ENCODE data around the gene OR1D5.
A peak's percentile ranks its signal among the peaks of the same experiment; 100 is the strongest.
"Not testable (repeated sequence)": the region's sequence is repeated elsewhere in the genome, so short reads cannot be mapped to it uniquely, and the experiment has no call there.

Gene OR1D5

GRCh38 chr17:3063507-3063906, at the start of gene OR1D5:
Gene OR1D5 (minus strand): TSS chr17:3063607. CDS start chr17:3063607, 0 bp downstream.
- DNase-seq = not testable (repeated sequence)

- DNase-seq = no peak
These were observed 40.9 kb upstream of the OR1D5 start, which contains the start of gene OR1D2 for GRCh38 chr17:3104322-3104721. Gene OR1D2 (minus strand): TSS chr17:3104422. CDS start chr17:3092996, 11,426 bp downstream.

- DNase-seq = not testable (repeated sequence)
These were observed 10.4 kb upstream of the OR1D5 start for GRCh38 chr17:3073850-3074249.

GRCh38 chr17:3065192-3065591, 1.8 kb upstream of the OR1D5 start:
- DNase-seq = not testable (repeated sequence)

- DNase-seq = not testable (repeated sequence)
These were observed 506 bp downstream of the OR1D5 start for GRCh38 chr17:3062824-3063377.

GRCh38 chr17:3054868-3055267, 8.5 kb downstream of the OR1D5 start:
- DNase-seq = not testable (repeated sequence)

GRCh38 chr17:3049705-3050295, 13.6 kb downstream of the OR1D5 start:
- DNase-seq = no peak

GRCh38 chr17:3048727-3049471, 14.5 kb downstream of the OR1D5 start:
- peak; percentile 97 for DNase-seq

GRCh38 chr17:3046753-3047152, 16.7 kb downstream of the OR1D5 start:
- DNase-seq = no peak

GRCh38 chr17:3043737-3044365, 19.6 kb downstream of the OR1D5 start:
- DNase-seq = no peak

- no peak for DNase-seq
These were observed 22.5 kb downstream of the OR1D5 start for GRCh38 chr17:3040882-3041281.

- no peak for DNase-seq
These were observed 23.7 kb downstream of the OR1D5 start for GRCh38 chr17:3039736-3040135.

GRCh38 chr17:3038941-3039340, 24.5 kb downstream of the OR1D5 start:
- DNase-seq = peak; percentile 0

- peak; percentile 1 for DNase-seq
These were observed 26.1 kb downstream of the OR1D5 start for GRCh38 chr17:3037259-3037658.

GRCh38 chr17:3036800-3037199, 26.6 kb downstream of the OR1D5 start:
- DNase-seq = peak; percentile 0

- DNase-seq = no peak
These were observed 27.5 kb downstream of the OR1D5 start for GRCh38 chr17:3035968-3036280.

- peak; percentile 2 for DNase-seq
These were observed 28.0 kb downstream of the OR1D5 start for GRCh38 chr17:3035256-3035967.

- peak; percentile 0 for DNase-seq
These were observed 28.9 kb downstream of the OR1D5 start for GRCh38 chr17:3034578-3034920.

GRCh38 chr17:3033741-3034577, 29.4 kb downstream of the OR1D5 start:
- no peak for DNase-seq

- DNase-seq = no peak
These were observed 30.2 kb downstream of the OR1D5 start for GRCh38 chr17:3033248-3033640.

GRCh38 chr17:3032258-3033247, 30.9 kb downstream of the OR1D5 start:
- no peak for DNase-seq
